SK-N-SH treated with all-trans-retinoic acid at 6 μM for 48 hours (cell line): Measurements from ENCODE around the gene DUS2.

Experiments used
- ATAC-seq: fragments of 200-7000 bp; cut with Tn5 transposase; 3 replicates; pipeline ENCODE4 v1.9.1; 2020; ENCODE audit warnings: mild to moderate bottlenecking, moderate library complexity
- ARNTL ChIP-seq: fragments of 450-650 bp; formaldehyde crosslinking; IDR thresholded peaks from 2 replicates; pipeline ENCODE4 v1.5.0; 2020; ENCODE audit warnings: low read depth, mild to moderate bottlenecking, moderate library complexity, borderline replicate concordance
- BACH2 ChIP-seq: fragments of 250-450 bp; sonication (Bioruptor Pico); IDR thresholded peaks from 2 replicates; pipeline ENCODE4 v1.9.0; 2021; ENCODE audit warnings: mild to moderate bottlenecking, borderline replicate concordance
- CREB5 ChIP-seq: fragments of 250-450 bp; sonication (Bioruptor Pico); IDR thresholded peaks from 2 replicates; pipeline ENCODE4 v1.5.1; 2020; ENCODE audit warnings: low read depth, mild to moderate bottlenecking, moderate library complexity
- CSDC2 ChIP-seq: fragments of 250-450 bp; sonication (Bioruptor Pico); IDR thresholded peaks from 2 replicates; pipeline ENCODE4 v1.5.0; 2020; ENCODE audit warnings: mild to moderate bottlenecking, moderate library complexity
- CSRNP3 ChIP-seq: fragments of 250-450 bp; sonication (Bioruptor Pico); IDR thresholded peaks from 2 replicates; pipeline ENCODE4 v1.5.1; 2021; ENCODE audit warnings: mild to moderate bottlenecking, moderate library complexity
- ESRRG ChIP-seq: fragments of 250-450 bp; sonication (Bioruptor Pico); IDR thresholded peaks from 2 replicates; pipeline ENCODE4 v1.6.1; 2021; ENCODE audit warnings: mild to moderate bottlenecking
- GLIS3 ChIP-seq: fragments of 250-450 bp; sonication (Bioruptor Pico); IDR thresholded peaks from 2 replicates; pipeline ENCODE4 v1.5.0; 2020; ENCODE audit warnings: mild to moderate bottlenecking, moderate library complexity
- ISL1 ChIP-seq: fragments of 250-450 bp; sonication (Bioruptor Pico); IDR thresholded peaks from 2 replicates; pipeline ENCODE4 v2.1.2; 2022; ENCODE audit warnings: mild to moderate bottlenecking, moderate library complexity
- OSR1 ChIP-seq: fragments of 250-450 bp; sonication (Bioruptor Pico); IDR thresholded peaks from 2 replicates; pipeline ENCODE4 v1.8.0; 2022; ENCODE audit warnings: moderate library complexity, mild to moderate bottlenecking, inconsistent platforms
- POU6F1 ChIP-seq: fragments of 250-450 bp; sonication (Bioruptor Pico); IDR thresholded peaks from 2 replicates; pipeline ENCODE4 v1.8.0; 2021; ENCODE audit warnings: low read depth, mild to moderate bottlenecking, moderate library complexity, borderline replicate concordance
- PPARA ChIP-seq: fragments of 250-450 bp; sonication (Bioruptor Pico); IDR thresholded peaks from 2 replicates; pipeline ENCODE4 v1.5.0; 2020; ENCODE audit warnings: mild to moderate bottlenecking, borderline replicate concordance
- RARB ChIP-seq: fragments of 250-450 bp; sonication (Bioruptor Pico); IDR thresholded peaks from 2 replicates; pipeline ENCODE4 v1.8.0; 2021; ENCODE audit warnings: mild to moderate bottlenecking, moderate library complexity
- SNAI2 ChIP-seq: fragments of 250-450 bp; sonication (Bioruptor Pico); IDR thresholded peaks from 2 replicates; pipeline ENCODE4 v1.5.0; 2020; ENCODE audit warnings: mild to moderate bottlenecking, moderate library complexity
- TCF4 ChIP-seq: fragments of 250-450 bp; sonication (Bioruptor Pico); IDR thresholded peaks from 2 replicates; pipeline ENCODE4 v1.8.0; 2021; ENCODE audit warnings: mild to moderate bottlenecking, moderate library complexity, borderline replicate concordance
- TOX ChIP-seq: fragments of 250-450 bp; sonication (Bioruptor Pico); IDR thresholded peaks from 2 replicates; pipeline ENCODE4 v1.8.0; 2021; ENCODE audit warnings: mild to moderate bottlenecking, moderate library complexity, borderline replicate concordance
- TSHZ2 ChIP-seq: fragments of 250-450 bp; sonication (Bioruptor Pico); IDR thresholded peaks from 2 replicates; pipeline ENCODE4 v1.5.0; 2020; ENCODE audit warnings: mild to moderate bottlenecking, moderate library complexity
- ZC3H10 ChIP-seq: fragments of 250-450 bp; sonication (Bioruptor Pico); IDR thresholded peaks from 2 replicates; pipeline ENCODE4 v1.5.1; 2021; ENCODE audit warnings: mild to moderate bottlenecking, moderate library complexity
- ZFP3 ChIP-seq: fragments of 250-450 bp; sonication (Bioruptor Pico); IDR thresholded peaks from 2 replicates; pipeline ENCODE4 v1.5.0; 2020; ENCODE audit warnings: mild to moderate bottlenecking, moderate library complexity
- ZFP30 ChIP-seq: fragments of 450-650 bp; formaldehyde crosslinking; IDR thresholded peaks from 2 replicates; pipeline ENCODE4 v1.5.0; 2022; ENCODE audit warnings: mild to moderate bottlenecking, moderate library complexity
- ZNF70 ChIP-seq: fragments of 450-650 bp; formaldehyde crosslinking; IDR thresholded peaks from 2 replicates; pipeline ENCODE4 v1.5.0; 2020; ENCODE audit warnings: mild to moderate bottlenecking, moderate library complexity
- ZNF8 ChIP-seq: fragments of 450-650 bp; formaldehyde crosslinking; IDR thresholded peaks from 2 replicates; pipeline ENCODE4 v1.5.0; 2020; ENCODE audit warnings: mild to moderate bottlenecking, moderate library complexity

Gene DUS2

GRCh38 chr16:68000450-68000849 lies 22.6 kb upstream of the DUS2 start (continued):
- no peak for TF ChIP-seq CSRNP3 (CRISPR knock-in tag)
- no peak for TF ChIP-seq ZNF8 (CRISPR knock-in tag)
- no peak for TF ChIP-seq BACH2 (CRISPR knock-in tag)
- no peak for TF ChIP-seq PPARA (CRISPR knock-in tag)
- TF ChIP-seq ZFP30 (CRISPR knock-in tag): no peak
- no peak for TF ChIP-seq GLIS3 (CRISPR knock-in tag)
- TF ChIP-seq TOX: no peak

GRCh38 chr16:68003031-68003430 lies 20.1 kb upstream of the DUS2 start:
- ATAC-seq: no peak
- TF ChIP-seq ZFP30 (CRISPR knock-in tag): no peak
- TF ChIP-seq ISL1 (CRISPR knock-in tag): no peak
- TF ChIP-seq CSRNP3 (CRISPR knock-in tag): no peak
- no peak for TF ChIP-seq TOX
- no peak for TF ChIP-seq TCF4
- TF ChIP-seq POU6F1 (CRISPR knock-in tag): no peak
- TF ChIP-seq TSHZ2 (CRISPR knock-in tag): no peak
- no peak for TF ChIP-seq SNAI2 (CRISPR knock-in tag)
- no peak for TF ChIP-seq BACH2 (CRISPR knock-in tag)
- no peak for TF ChIP-seq RARB
- TF ChIP-seq ZNF8 (CRISPR knock-in tag): no peak
- TF ChIP-seq CSDC2 (CRISPR knock-in tag): no peak
- no peak for TF ChIP-seq CREB5 (CRISPR knock-in tag)
- TF ChIP-seq ARNTL (CRISPR knock-in tag): no peak
- TF ChIP-seq ZNF70 (CRISPR knock-in tag): no peak
- TF ChIP-seq, all 23 proteins: peak for 0

- no peak for TF ChIP-seq TCF4
- no peak for ATAC-seq
Measured at GRCh38 chr16:68005211-68005610, 17.9 kb upstream of the DUS2 start.

- ATAC-seq: no peak
- TF ChIP-seq TCF4: no peak
- no peak for TF ChIP-seq ZC3H10 (CRISPR knock-in tag)
- TF ChIP-seq POU6F1 (CRISPR knock-in tag): no peak
- no peak for TF ChIP-seq OSR1
- no peak for TF ChIP-seq ARNTL (CRISPR knock-in tag)
- TF ChIP-seq ISL1 (CRISPR knock-in tag): no peak
- TF ChIP-seq GLIS3 (CRISPR knock-in tag): no peak
- no peak for TF ChIP-seq CSRNP3 (CRISPR knock-in tag)
- TF ChIP-seq ZFP3 (CRISPR knock-in tag): no peak
- TF ChIP-seq ZNF70 (CRISPR knock-in tag): no peak
- no peak for TF ChIP-seq ESRRG (CRISPR knock-in tag)
- TF ChIP-seq RARB: no peak
- TF ChIP-seq ZFP30 (CRISPR knock-in tag): no peak
Measured at GRCh38 chr16:68005786-68006286, 17.2 kb upstream of the DUS2 start.
